Endothelial cell (in vitro differentiated cells): ENCODE measurements around the gene BLOC1S1. TPM values are rescaled to one million over a fixed set of nuclear protein-coding genes. Genes with fewer than 3 reads are reported as not detected.

Source experiments
- DNase-seq: peaks from one replicate; pipeline ENCODE4 v3.0.0; 2021; ENCODE audit warnings: low spot score
- H3K27ac Mint-ChIP-seq: one replicate; pipeline ENCODE4 v1.8.0; 2021; ENCODE audit warnings: mixed read lengths, inconsistent platforms; ENCODE audit not compliant: unreplicated experiment
- H3K27me3 Mint-ChIP-seq: one replicate; pipeline ENCODE4 v1.8.0; 2021; ENCODE audit warnings: mild to moderate bottlenecking, moderate library complexity, mixed read lengths, inconsistent platforms; ENCODE audit not compliant: unreplicated experiment
- H3K36me3 Mint-ChIP-seq: one replicate; pipeline ENCODE4 v1.8.0; 2021; ENCODE audit warnings: mild to moderate bottlenecking, low read depth, mixed read lengths, inconsistent platforms; ENCODE audit not compliant: unreplicated experiment
- H3K4me1 Mint-ChIP-seq: one replicate; pipeline ENCODE4 v1.8.0; 2021; ENCODE audit warnings: mild to moderate bottlenecking, mixed read lengths, inconsistent platforms; ENCODE audit not compliant: unreplicated experiment
- H3K4me3 Mint-ChIP-seq: one replicate; pipeline ENCODE4 v1.8.0; 2021; ENCODE audit warnings: mild to moderate bottlenecking, mixed read lengths, inconsistent platforms; ENCODE audit not compliant: unreplicated experiment
- H3K9me3 Mint-ChIP-seq: one replicate; pipeline ENCODE4 v1.8.0; 2021; ENCODE audit warnings: mixed read lengths, inconsistent platforms; ENCODE audit not compliant: unreplicated experiment
- CTCF ChIP-seq: fragments of 200-600 bp; sonication (generic); IDR thresholded peaks from one replicate; pipeline ENCODE4 v1.5.0; 2021; ENCODE audit warnings: antibody characterized with exemption; ENCODE audit not compliant: unreplicated experiment
- total RNA-seq: library from RNA; stranded (reverse); fragmentation: NEBNext Ultra II Directional; extraction: Animal tissue kit (Norgen Biotek cat#: 25700); gene quantifications from one replicate; pipeline ENCODE4 v1.2.1, GENCODE V29; 2021; ENCODE audit not compliant: unreplicated experiment

Gene BLOC1S1
- total RNA-seq, 1 donor from 2014 or later, result 66.5 TPM

DNA sequence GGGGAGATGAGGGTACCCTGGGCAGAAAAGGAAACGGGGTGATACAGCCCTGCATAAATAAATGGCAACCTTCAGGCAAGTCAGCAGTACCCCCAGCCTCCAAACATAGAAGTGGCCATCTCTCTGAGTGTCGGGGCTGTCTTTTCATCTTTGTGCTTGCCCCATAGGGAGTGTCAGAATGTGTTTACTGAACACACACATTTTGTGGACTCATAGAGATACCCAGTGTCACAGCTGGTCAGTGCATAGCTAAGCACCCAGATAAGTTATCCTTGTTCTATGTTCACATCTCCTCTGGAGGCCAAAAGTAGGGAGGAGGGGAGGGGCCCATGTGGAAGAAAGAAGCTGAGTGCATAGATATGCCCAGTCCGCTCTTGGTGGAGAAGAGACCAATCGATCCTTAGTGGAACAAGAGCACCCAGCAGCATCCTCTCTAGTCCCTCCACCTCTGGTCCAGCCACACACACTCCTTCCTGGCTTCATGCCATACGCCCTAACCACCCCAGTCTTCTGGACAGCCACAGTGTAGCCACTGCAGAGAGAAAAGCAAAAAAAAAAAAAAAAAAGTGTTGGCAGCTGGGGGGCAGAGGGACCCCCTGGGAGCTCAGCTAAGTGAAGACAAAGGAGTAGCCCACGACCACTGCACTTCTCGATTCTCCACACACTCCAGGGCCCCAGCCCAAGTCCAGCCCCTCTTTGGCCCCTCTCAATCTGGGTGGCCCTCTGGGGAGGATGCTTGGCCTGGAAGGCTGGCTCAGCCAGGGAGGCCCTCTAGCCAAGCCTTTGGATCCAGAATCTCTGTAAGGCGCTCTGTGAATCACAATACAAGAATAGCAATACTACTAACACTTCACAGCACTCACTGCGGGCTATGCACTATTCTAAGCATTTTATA lies 10.8 kb upstream of the BLOC1S1 start:
- Mint-ChIP-seq H3K4me3 (no peak overlapping the region), H3K27me3 (peaks cover 17% of the 10 kb centered on the region), H3K36me3 (peaks cover 7% of the 10 kb centered on the region), H3K27ac (no peak overlapping the region), H3K4me1 (peaks cover 12% of the 10 kb centered on the region), H3K9me3 (no peaks in the 10 kb centered on the region)
- DNase-seq, result no peak
- no peak for TF ChIP-seq CTCF

GRCh38 chr12:55705782-55706402 lies 10.0 kb upstream of the BLOC1S1 start:
- Mint-ChIP-seq H3K27ac (no peak overlapping the region), H3K9me3 (no peaks in the 10 kb centered on the region), H3K4me1 (peaks cover 12% of the 10 kb centered on the region), H3K27me3 (peaks cover 17% of the 10 kb centered on the region), H3K4me3 (no peak overlapping the region), H3K36me3 (peaks cover 7% of the 10 kb centered on the region)
- TF ChIP-seq CTCF, result peak; percentile 47
- peak; percentile 40 for DNase-seq

- no peak for DNase-seq
- Mint-ChIP-seq H3K9me3 (no peaks in the 10 kb centered on the region), H3K4me1 (peaks cover 12% of the 10 kb centered on the region), H3K36me3 (peaks cover 5% of the 10 kb centered on the region), H3K27me3 (peaks cover 17% of the 10 kb centered on the region), H3K4me3 (peak overlapping the region; percentile 80), H3K27ac (no peak overlapping the region)
- no peak for TF ChIP-seq CTCF
Measured at GRCh38 chr12:55706568-55707218, 9.2 kb upstream of the BLOC1S1 start.

DNA sequence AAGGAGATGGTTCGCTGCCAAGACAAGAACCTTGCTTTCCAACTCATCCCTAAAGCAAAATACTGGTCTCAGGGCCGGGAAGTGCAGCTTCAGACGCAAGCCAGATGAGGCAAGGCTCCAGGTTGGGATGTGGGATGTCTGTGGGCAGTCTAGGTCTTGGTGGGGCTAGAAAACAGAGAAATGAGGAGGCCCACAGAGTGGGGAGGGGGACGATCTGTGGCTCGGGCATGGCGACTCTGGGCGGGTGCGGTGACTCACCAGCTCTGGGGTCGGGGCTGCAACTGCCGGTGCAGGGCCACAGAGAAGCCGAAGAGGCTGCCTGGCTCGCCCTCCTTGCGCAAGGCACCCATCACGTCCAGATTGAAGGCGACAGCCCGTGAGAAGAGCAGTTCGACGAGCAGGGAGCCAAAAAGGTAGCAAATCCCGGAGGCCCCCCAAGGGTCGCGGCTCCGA lies 8.6 kb upstream of the BLOC1S1 start:
- no peak overlapping the region for H3K27ac Mint-ChIP-seq
- no peak for TF ChIP-seq CTCF
- H3K27me3 Mint-ChIP-seq, result peaks cover 16% of the 10 kb centered on the region
- peaks cover 12% of the 10 kb centered on the region for H3K4me1 Mint-ChIP-seq
- H3K36me3 Mint-ChIP-seq, result peaks cover 3% of the 10 kb centered on the region
- no peaks in the 10 kb centered on the region for H3K9me3 Mint-ChIP-seq
- DNase-seq, result no peak
- H3K4me3 Mint-ChIP-seq, result peak overlapping the region; percentile 80
